LNCaP clone FGC (cell line): Measurements from ENCODE around the gene AUNIP.

Source experiments
- DNase-seq: peaks from one replicate; pipeline ENCODE4 v3.0.0-alpha.2; 2011; ENCODE audit warnings: low read depth
- H3K4me3 ChIP-seq: 2 replicates; pipeline ENCODE4 v1.5.1; 2011; ENCODE audit warnings: mild to moderate bottlenecking, low read depth, low read length, control low read depth
- CTCF ChIP-seq: IDR thresholded peaks from 2 replicates; pipeline ENCODE4 v1.5.1; 2012; ENCODE audit warnings: mild to moderate bottlenecking; ENCODE audit not compliant: control insufficient read depth, insufficient read depth; ENCODE audit errors: extremely low read depth

Gene AUNIP

GRCh38 chr1:25814549-25815087 lies 44.6 kb downstream of the AUNIP start:
- TF ChIP-seq CTCF: no peak
- no peak for DNase-seq
- H3K4me3 ChIP-seq: no peak overlapping the region

GRCh38 chr1:25813734-25814471 lies 45.4 kb downstream of the AUNIP start:
- no peak overlapping the region for H3K4me3 ChIP-seq
- DNase-seq: no peak
- TF ChIP-seq CTCF: no peak

- no peak overlapping the region for H3K4me3 ChIP-seq
- TF ChIP-seq CTCF: no peak
- no peak for DNase-seq
Measured at GRCh38 chr1:25813071-25813733, 46.1 kb downstream of the AUNIP start.

- no peak for TF ChIP-seq CTCF
- H3K4me3 ChIP-seq: no peak overlapping the region
- DNase-seq: no peak
Measured at GRCh38 chr1:25811384-25812082, 47.7 kb downstream of the AUNIP start.

GRCh38 chr1:25810341-25811299 lies 48.6 kb downstream of the AUNIP start:
- no peak overlapping the region for H3K4me3 ChIP-seq
- DNase-seq: no peak
- peak; percentile 69 for TF ChIP-seq CTCF

- no peak overlapping the region for H3K4me3 ChIP-seq
- DNase-seq: no peak
- no peak for TF ChIP-seq CTCF
Measured at GRCh38 chr1:25809929-25810328, 49.3 kb downstream of the AUNIP start.
